ENCODE data around the gene NACC2.

DNA sequence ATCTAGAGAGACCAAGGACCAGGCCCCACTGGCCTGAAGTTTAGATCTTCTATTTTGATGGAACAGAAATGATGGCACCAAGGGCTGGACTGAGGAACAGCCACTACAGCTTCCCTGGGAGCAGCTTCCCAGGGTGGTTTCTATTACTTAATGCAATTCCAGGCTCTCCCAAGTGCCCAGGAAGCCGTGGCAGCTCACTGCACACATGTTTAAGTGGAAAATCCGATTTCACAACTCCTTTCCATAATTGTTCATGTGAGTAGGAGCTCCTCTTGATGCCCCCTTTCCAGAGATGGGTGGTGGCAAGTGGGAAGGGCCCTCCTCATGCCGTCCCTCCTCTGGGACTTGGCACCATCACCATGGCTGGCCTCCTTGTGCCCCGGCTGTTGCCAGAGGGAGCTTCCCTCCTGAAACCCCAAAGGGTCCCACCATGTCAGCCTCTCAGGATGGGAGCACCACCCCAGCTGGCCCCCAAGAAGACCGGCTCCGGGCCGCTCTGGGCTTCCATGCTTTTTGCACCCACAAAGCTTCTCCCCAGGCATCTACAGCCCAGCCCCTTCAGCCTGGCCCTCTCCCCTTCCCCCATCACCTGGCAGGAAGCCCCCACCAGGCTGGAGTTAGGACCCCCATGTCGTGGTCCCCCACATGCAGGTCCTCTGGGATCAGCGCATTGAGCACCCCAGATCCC, 124.8 kb downstream of the NACC2 start:
- TF ChIP-seq, protein P1, sequence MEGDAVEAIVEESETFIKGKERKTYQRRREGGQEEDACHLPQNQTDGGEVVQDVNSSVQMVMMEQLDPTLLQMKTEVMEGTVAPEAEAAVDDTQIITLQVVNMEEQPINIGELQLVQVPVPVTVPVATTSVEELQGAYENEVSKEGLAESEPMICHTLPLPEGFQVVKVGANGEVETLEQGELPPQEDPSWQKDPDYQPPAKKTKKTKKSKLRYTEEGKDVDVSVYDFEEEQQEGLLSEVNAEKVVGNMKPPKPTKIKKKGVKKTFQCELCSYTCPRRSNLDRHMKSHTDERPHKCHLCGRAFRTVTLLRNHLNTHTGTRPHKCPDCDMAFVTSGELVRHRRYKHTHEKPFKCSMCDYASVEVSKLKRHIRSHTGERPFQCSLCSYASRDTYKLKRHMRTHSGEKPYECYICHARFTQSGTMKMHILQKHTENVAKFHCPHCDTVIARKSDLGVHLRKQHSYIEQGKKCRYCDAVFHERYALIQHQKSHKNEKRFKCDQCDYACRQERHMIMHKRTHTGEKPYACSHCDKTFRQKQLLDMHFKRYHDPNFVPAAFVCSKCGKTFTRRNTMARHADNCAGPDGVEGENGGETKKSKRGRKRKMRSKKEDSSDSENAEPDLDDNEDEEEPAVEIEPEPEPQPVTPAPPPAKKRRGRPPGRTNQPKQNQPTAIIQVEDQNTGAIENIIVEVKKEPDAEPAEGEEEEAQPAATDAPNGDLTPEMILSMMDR (IDR thresholded peaks at IDR 0.05; ENCODE audit: low read depth, low read length, poor library complexity, severe bottlenecking): no peak
- no peak for TF ChIP-seq EZH2phosphoT487 (IDR thresholded peaks at IDR 0.05; ENCODE audit: borderline replicate concordance, low read length)

All from DOHH2 (cell line).